ENCODE data around the gene TM4SF4.

DNA sequence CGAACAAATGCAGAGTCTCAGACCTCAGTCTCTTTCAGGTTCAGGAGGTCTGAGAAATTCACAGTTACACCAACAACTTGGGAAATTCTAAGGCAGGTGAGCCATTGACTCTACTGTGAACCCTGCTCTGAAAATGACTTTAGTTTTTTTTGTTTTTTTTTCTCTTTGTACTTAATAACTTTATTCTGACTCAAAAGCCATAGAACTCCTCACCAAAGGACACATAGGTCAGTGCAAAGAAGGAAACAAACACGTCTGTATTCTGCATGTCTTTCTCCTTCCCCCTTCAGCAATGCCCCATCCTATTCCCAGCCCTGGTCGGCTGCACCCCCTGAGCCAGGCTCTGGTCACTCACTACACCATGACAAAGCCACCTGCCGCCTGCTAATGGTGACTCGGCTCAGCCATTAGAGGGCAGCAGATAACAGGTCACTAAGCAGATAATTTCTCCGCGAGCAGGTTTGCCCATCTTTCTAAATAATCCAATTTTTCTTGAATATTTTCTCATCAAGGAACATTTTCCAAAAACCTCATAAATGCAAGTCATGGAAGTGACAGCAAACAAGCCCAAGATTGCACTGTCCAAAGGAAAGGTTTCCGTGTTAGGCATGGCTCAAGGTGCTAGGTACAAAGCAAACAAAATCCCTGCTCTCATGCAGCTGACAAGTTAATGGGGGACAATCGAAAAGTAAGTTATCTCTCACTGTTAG lies 37.7 kb downstream of the TM4SF4 start:
- TF ChIP-seq POLR2AphosphoS5 (IDR thresholded peaks at IDR 0.05; ENCODE audit: low read depth), result no peak
- TF ChIP-seq, protein P1, sequence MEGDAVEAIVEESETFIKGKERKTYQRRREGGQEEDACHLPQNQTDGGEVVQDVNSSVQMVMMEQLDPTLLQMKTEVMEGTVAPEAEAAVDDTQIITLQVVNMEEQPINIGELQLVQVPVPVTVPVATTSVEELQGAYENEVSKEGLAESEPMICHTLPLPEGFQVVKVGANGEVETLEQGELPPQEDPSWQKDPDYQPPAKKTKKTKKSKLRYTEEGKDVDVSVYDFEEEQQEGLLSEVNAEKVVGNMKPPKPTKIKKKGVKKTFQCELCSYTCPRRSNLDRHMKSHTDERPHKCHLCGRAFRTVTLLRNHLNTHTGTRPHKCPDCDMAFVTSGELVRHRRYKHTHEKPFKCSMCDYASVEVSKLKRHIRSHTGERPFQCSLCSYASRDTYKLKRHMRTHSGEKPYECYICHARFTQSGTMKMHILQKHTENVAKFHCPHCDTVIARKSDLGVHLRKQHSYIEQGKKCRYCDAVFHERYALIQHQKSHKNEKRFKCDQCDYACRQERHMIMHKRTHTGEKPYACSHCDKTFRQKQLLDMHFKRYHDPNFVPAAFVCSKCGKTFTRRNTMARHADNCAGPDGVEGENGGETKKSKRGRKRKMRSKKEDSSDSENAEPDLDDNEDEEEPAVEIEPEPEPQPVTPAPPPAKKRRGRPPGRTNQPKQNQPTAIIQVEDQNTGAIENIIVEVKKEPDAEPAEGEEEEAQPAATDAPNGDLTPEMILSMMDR (conservative IDR thresholded peaks at IDR 0.05; ENCODE audit: low read depth in 2 of 2), result peak; percentile 93 to 99
- no peak for TF ChIP-seq EZH2 (IDR thresholded peaks at IDR 0.05; ENCODE audit: low read depth, unreplicated experiment)
- TF ChIP-seq, protein P2, sequence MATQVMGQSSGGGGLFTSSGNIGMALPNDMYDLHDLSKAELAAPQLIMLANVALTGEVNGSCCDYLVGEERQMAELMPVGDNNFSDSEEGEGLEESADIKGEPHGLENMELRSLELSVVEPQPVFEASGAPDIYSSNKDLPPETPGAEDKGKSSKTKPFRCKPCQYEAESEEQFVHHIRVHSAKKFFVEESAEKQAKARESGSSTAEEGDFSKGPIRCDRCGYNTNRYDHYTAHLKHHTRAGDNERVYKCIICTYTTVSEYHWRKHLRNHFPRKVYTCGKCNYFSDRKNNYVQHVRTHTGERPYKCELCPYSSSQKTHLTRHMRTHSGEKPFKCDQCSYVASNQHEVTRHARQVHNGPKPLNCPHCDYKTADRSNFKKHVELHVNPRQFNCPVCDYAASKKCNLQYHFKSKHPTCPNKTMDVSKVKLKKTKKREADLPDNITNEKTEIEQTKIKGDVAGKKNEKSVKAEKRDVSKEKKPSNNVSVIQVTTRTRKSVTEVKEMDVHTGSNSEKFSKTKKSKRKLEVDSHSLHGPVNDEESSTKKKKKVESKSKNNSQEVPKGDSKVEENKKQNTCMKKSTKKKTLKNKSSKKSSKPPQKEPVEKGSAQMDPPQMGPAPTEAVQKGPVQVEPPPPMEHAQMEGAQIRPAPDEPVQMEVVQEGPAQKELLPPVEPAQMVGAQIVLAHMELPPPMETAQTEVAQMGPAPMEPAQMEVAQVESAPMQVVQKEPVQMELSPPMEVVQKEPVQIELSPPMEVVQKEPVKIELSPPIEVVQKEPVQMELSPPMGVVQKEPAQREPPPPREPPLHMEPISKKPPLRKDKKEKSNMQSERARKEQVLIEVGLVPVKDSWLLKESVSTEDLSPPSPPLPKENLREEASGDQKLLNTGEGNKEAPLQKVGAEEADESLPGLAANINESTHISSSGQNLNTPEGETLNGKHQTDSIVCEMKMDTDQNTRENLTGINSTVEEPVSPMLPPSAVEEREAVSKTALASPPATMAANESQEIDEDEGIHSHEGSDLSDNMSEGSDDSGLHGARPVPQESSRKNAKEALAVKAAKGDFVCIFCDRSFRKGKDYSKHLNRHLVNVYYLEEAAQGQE (IDR thresholded peaks at IDR 0.05; ENCODE audit: unreplicated experiment), result no peak
- TF ChIP-seq EZH2phosphoT487 (IDR thresholded peaks at IDR 0.05; ENCODE audit: unreplicated experiment), result no peak
- TF ChIP-seq, protein P3, sequence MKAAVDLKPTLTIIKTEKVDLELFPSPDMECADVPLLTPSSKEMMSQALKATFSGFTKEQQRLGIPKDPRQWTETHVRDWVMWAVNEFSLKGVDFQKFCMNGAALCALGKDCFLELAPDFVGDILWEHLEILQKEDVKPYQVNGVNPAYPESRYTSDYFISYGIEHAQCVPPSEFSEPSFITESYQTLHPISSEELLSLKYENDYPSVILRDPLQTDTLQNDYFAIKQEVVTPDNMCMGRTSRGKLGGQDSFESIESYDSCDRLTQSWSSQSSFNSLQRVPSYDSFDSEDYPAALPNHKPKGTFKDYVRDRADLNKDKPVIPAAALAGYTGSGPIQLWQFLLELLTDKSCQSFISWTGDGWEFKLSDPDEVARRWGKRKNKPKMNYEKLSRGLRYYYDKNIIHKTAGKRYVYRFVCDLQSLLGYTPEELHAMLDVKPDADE (IDR thresholded peaks at IDR 0.05), result no peak
- TF ChIP-seq, protein P4, sequence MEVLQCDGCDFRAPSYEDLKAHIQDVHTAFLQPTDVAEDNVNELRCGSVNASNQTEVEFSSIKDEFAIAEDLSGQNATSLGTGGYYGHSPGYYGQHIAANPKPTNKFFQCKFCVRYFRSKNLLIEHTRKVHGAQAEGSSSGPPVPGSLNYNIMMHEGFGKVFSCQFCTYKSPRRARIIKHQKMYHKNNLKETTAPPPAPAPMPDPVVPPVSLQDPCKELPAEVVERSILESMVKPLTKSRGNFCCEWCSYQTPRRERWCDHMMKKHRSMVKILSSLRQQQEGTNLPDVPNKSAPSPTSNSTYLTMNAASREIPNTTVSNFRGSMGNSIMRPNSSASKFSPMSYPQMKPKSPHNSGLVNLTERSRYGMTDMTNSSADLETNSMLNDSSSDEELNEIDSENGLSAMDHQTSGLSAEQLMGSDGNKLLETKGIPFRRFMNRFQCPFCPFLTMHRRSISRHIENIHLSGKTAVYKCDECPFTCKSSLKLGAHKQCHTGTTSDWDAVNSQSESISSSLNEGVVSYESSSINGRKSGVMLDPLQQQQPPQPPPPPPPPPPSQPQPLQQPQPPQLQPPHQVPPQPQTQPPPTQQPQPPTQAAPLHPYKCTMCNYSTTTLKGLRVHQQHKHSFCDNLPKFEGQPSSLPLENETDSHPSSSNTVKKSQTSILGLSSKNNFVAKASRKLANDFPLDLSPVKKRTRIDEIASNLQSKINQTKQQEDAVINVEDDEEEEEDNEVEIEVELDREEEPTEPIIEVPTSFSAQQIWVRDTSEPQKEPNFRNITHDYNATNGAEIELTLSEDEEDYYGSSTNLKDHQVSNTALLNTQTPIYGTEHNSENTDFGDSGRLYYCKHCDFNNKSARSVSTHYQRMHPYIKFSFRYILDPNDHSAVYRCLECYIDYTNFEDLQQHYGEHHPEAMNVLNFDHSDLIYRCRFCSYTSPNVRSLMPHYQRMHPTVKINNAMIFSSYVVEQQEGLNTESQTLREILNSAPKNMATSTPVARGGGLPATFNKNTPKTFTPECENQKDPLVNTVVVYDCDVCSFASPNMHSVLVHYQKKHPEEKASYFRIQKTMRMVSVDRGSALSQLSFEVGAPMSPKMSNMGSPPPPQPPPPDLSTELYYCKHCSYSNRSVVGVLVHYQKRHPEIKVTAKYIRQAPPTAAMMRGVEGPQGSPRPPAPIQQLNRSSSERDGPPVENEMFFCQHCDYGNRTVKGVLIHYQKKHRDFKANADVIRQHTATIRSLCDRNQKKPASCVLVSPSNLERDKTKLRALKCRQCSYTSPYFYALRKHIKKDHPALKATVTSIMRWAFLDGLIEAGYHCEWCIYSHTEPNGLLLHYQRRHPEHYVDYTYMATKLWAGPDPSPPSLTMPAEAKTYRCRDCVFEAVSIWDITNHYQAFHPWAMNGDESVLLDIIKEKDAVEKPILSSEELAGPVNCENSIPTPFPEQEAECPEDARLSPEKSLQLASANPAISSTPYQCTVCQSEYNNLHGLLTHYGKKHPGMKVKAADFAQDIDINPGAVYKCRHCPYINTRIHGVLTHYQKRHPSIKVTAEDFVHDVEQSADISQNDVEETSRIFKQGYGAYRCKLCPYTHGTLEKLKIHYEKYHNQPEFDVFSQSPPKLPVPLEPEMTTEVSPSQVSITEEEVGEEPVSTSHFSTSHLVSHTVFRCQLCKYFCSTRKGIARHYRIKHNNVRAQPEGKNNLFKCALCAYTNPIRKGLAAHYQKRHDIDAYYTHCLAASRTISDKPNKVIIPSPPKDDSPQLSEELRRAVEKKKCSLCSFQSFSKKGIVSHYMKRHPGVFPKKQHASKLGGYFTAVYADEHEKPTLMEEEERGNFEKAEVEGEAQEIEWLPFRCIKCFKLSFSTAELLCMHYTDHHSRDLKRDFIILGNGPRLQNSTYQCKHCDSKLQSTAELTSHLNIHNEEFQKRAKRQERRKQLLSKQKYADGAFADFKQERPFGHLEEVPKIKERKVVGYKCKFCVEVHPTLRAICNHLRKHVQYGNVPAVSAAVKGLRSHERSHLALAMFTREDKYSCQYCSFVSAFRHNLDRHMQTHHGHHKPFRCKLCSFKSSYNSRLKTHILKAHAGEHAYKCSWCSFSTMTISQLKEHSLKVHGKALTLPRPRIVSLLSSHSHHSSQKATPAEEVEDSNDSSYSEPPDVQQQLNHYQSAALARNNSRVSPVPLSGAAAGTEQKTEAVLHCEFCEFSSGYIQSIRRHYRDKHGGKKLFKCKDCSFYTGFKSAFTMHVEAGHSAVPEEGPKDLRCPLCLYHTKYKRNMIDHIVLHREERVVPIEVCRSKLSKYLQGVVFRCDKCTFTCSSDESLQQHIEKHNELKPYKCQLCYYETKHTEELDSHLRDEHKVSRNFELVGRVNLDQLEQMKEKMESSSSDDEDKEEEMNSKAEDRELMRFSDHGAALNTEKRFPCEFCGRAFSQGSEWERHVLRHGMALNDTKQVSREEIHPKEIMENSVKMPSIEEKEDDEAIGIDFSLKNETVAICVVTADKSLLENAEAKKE (CRISPR knock-in tag; IDR thresholded peaks at IDR 0.05), result no peak
- TF ChIP-seq CREB1 (CRISPR knock-in tag; IDR thresholded peaks at IDR 0.05; ENCODE audit: low read depth), result 0 out of 2 replicates have a peak, but pooled peaks have one; percentile 15
- TF ChIP-seq JUNB (IDR thresholded peaks at IDR 0.05; ENCODE audit: unreplicated experiment), result no peak
- TF ChIP-seq NANOG (IDR thresholded peaks at IDR 0.05; ENCODE audit: borderline replicate concordance), result no peak
- TF ChIP-seq STAT1 (IDR thresholded peaks at IDR 0.05; ENCODE audit: unreplicated experiment), result no peak
- TF ChIP-seq ZNF114 (CRISPR knock-in tag; IDR thresholded peaks at IDR 0.05), result no peak
- TF ChIP-seq ZNF331 (CRISPR knock-in tag; IDR thresholded peaks at IDR 0.05; ENCODE audit: low read depth), result no peak

All from GM23338 (cell line).